ENCODE results near the gene PA2G4. TPM values are rescaled to one million over a fixed set of nuclear protein-coding genes. Genes with fewer than 3 reads are reported as not detected.

Gene PA2G4
- total RNA-seq, 1 experiment from 2014 or later = 175 TPM

DNA sequence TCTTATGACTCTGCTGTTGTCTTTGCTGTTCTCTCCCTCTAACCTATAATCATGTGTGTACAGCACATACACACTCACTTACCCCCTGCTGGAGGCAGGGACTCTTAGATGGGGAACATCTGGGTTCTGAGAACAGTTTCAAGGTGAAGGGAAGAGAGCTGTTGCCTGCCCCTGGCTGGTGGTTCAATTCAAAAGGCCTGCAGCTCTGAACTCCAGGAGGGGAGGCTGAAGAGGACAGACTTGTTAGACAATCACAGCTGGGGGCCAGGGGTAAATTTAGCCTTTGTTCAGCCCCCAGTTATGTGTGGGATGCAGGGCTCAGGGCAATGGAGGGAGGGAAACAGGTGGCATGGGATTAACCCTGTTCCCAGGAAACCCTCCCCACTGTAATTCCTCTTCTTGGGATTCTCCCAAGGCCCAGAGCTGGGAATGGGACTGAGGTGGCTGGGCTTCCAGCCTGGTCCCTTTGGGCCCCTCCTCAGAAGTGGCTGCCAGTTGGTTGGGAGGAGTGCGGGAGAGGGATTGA, 50.0 kb downstream of the PA2G4 start:
- Histone ChIP-seq H3K27me3 (ENCODE audit: control insufficient read depth, insufficient read depth, low read length) (no peaks in the 10 kb centered on the region), H3K4me1 (ENCODE audit: control insufficient read depth, insufficient read depth, low read length) (peaks cover 28% of the 10 kb centered on the region), H3K4me3 (ENCODE audit: low read depth in 2 of 2, low read length in 2 of 2) (no peak overlapping the region), H3K36me3 (ENCODE audit: control insufficient read depth, insufficient read depth, low read length) (peaks cover 5% of the 10 kb centered on the region; the same call in 1 of the 2 replicates), H3K27ac (ENCODE audit: low read length) (peak overlapping the region; percentile 36; the same call in 1 of the 2 replicates), H3K9me3 (ENCODE audit: control insufficient read depth, insufficient read depth, low read depth, low read length) (no peaks in the 10 kb centered on the region)
- POLR2A ChIA-PET = no interaction called here
- ATAC-seq = no peak
- no peak for DNase-seq (ENCODE audit: low read depth, low spot score)
- no TSS peak for BruUV-seq (replicated peaks)
- intact Hi-C loops (cut with micrococcal nuclease; ENCODE audit: unreplicated experiment) (no loop called here), in situ Hi-C loops (cut with HindIII; ENCODE audit: low pct_unique_long_range_greater_than_20kb, low sequenced_read_pairs) (no loop called here)
- TF ChIP-seq TCF7L2 (IDR thresholded peaks at IDR 0.05; ENCODE audit: low read depth, low read length) = no peak
- TF ChIP-seq, protein P1, sequence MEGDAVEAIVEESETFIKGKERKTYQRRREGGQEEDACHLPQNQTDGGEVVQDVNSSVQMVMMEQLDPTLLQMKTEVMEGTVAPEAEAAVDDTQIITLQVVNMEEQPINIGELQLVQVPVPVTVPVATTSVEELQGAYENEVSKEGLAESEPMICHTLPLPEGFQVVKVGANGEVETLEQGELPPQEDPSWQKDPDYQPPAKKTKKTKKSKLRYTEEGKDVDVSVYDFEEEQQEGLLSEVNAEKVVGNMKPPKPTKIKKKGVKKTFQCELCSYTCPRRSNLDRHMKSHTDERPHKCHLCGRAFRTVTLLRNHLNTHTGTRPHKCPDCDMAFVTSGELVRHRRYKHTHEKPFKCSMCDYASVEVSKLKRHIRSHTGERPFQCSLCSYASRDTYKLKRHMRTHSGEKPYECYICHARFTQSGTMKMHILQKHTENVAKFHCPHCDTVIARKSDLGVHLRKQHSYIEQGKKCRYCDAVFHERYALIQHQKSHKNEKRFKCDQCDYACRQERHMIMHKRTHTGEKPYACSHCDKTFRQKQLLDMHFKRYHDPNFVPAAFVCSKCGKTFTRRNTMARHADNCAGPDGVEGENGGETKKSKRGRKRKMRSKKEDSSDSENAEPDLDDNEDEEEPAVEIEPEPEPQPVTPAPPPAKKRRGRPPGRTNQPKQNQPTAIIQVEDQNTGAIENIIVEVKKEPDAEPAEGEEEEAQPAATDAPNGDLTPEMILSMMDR (IDR thresholded peaks at IDR 0.05) = no peak
- no peak for TF ChIP-seq SIN3A (IDR thresholded peaks at IDR 0.05; ENCODE audit: borderline replicate concordance, insufficient read depth, low read depth, low read length)
- TF ChIP-seq, protein P2, sequence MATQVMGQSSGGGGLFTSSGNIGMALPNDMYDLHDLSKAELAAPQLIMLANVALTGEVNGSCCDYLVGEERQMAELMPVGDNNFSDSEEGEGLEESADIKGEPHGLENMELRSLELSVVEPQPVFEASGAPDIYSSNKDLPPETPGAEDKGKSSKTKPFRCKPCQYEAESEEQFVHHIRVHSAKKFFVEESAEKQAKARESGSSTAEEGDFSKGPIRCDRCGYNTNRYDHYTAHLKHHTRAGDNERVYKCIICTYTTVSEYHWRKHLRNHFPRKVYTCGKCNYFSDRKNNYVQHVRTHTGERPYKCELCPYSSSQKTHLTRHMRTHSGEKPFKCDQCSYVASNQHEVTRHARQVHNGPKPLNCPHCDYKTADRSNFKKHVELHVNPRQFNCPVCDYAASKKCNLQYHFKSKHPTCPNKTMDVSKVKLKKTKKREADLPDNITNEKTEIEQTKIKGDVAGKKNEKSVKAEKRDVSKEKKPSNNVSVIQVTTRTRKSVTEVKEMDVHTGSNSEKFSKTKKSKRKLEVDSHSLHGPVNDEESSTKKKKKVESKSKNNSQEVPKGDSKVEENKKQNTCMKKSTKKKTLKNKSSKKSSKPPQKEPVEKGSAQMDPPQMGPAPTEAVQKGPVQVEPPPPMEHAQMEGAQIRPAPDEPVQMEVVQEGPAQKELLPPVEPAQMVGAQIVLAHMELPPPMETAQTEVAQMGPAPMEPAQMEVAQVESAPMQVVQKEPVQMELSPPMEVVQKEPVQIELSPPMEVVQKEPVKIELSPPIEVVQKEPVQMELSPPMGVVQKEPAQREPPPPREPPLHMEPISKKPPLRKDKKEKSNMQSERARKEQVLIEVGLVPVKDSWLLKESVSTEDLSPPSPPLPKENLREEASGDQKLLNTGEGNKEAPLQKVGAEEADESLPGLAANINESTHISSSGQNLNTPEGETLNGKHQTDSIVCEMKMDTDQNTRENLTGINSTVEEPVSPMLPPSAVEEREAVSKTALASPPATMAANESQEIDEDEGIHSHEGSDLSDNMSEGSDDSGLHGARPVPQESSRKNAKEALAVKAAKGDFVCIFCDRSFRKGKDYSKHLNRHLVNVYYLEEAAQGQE (IDR thresholded peaks at IDR 0.05; ENCODE audit: insufficient read depth in 1 of 2, low read depth in 2 of 2, low read length in 1 of 2) = no peak
- no peak for TF ChIP-seq POLR2AphosphoS5 (IDR thresholded peaks at IDR 0.05; ENCODE audit: low read depth, low read length)
- CTCF ChIA-PET = no interaction called here

DNA sequence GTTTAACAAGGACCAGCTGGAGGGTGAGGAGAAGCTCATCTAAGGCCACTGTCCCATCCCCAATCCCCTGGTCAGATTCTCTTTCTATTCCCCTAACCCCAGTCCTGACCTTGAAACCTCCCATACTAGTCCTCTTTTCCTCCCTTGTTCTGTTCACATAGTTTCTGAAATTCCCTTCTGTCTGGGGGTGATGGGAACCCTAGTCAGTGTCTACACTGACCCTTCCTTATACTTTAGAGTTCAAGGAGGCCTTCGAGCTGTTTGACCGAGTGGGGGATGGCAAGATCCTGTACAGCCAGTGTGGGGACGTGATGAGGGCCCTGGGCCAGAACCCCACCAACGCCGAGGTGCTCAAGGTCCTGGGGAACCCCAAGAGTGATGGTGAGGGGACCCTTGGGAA, 50.5 kb downstream of the PA2G4 start:
- ChIA-PET CTCF (interaction anchor here (0.5 kb wide), 1 partner anchor 35 kb away, joined by 4 read pairs; no protein-coding TSS in a partner anchor), POLR2A (no interaction called here)
- peaks cover 33% of the 10 kb centered on the region for H3K4me1 ChIP-seq (ENCODE audit: control insufficient read depth, insufficient read depth, low read length)
- no peak for DNase-seq (ENCODE audit: low read depth, low spot score)
- H3K27ac ChIP-seq (ENCODE audit: low read length) = no peak overlapping the region; the same call in 1 of the 2 replicates
- in situ Hi-C loops (cut with HindIII; ENCODE audit: low pct_unique_long_range_greater_than_20kb, low sequenced_read_pairs) = no loop called here
- H3K27me3 ChIP-seq (ENCODE audit: control insufficient read depth, insufficient read depth, low read length) = no peaks in the 10 kb centered on the region
- no TSS peak for BruUV-seq (replicated peaks)
- H3K9me3 ChIP-seq (ENCODE audit: control insufficient read depth, insufficient read depth, low read depth, low read length) = no peaks in the 10 kb centered on the region
- peaks cover 5% of the 10 kb centered on the region; the same call in 1 of the 2 replicates for H3K36me3 ChIP-seq (ENCODE audit: control insufficient read depth, insufficient read depth, low read length)
- TF ChIP-seq, protein P1 (IDR thresholded peaks at IDR 0.05) = no peak
- no peak for TF ChIP-seq TCF7L2 (IDR thresholded peaks at IDR 0.05; ENCODE audit: low read depth, low read length)
- TF ChIP-seq, protein P2 (IDR thresholded peaks at IDR 0.05; ENCODE audit: insufficient read depth in 1 of 2, low read depth in 2 of 2, low read length in 1 of 2) = no peak
- TF ChIP-seq POLR2AphosphoS5 (IDR thresholded peaks at IDR 0.05; ENCODE audit: low read depth, low read length) = no peak
- TF ChIP-seq SIN3A (IDR thresholded peaks at IDR 0.05; ENCODE audit: borderline replicate concordance, insufficient read depth, low read depth, low read length) = no peak
- H3K4me3 ChIP-seq (ENCODE audit: low read depth in 2 of 2, low read length in 2 of 2) = no peak overlapping the region
- intact Hi-C loops (cut with micrococcal nuclease; ENCODE audit: unreplicated experiment) = loop anchor here (5.0 kb wide), 1 partner anchor 38 kb away; the partner anchor contains the start of genes RPL41 and ZC3H10
- ATAC-seq = no peak
